GM12878 (cell line): ENCODE results near the gene AQP2. TPM values are rescaled to one million over a fixed set of nuclear protein-coding genes. Genes with fewer than 3 reads are reported as not detected.

Experiments used
- ATAC-seq: fragments of 200-7000 bp; cut with Tn5 transposase; 3 replicates; pipeline ENCODE4 v1.9.1; 2020; ENCODE audit warnings: mild to moderate bottlenecking, moderate library complexity
- BruUV-seq: library from RNA; stranded (reverse); fragments of 400-500 nt; replicated peaks from 2 replicates; lab custom pipeline; 2021; lab: Mats Ljungman, UMichigan
- CTCF ChIA-PET: fragments of 300-600 bp; sonication (Branson Sonifier 250); formaldehyde crosslinking; extraction: SDS; loops from one replicate; lab custom pipeline; 2021; ENCODE audit warnings: inconsistent platforms; lab: Yijun Ruan, JAX
- POLR2A ChIA-PET: fragments of 350-600 bp; formaldehyde crosslinking; extraction: SDS; loops from one replicate; lab custom pipeline; 2021; ENCODE audit warnings: inconsistent platforms; lab: Charles Lee
- RAD21 ChIA-PET: fragments of 300-600 bp; sonication (Branson Sonifier 250); formaldehyde crosslinking; loops from one replicate; lab custom pipeline; 2023; ENCODE audit warnings: antibody characterized with exemption; ENCODE audit not compliant: unreplicated experiment; lab: Charles Lee
- SMC1A ChIA-PET: fragments of 300-600 bp; sonication (Branson Sonifier 250); formaldehyde crosslinking; loops from one replicate; lab custom pipeline; 2023; ENCODE audit not compliant: unreplicated experiment, uncharacterized antibody; lab: Charles Lee
- DNase-seq: peaks from one replicate; pipeline ENCODE4 v3.0.0-alpha.2; 2011; ENCODE audit warnings: low read depth, low spot score
- FAIRE-seq: peaks from 3 replicates; lab custom pipeline; 2011; peaks lifted over from hg19 to GRCh38; lab: Jason Lieb, UNC
- H2AFZ ChIP-seq: 2 replicates; pipeline ENCODE4 v1.6.0; 2011; ENCODE audit warnings: low read depth, low read length, control low read depth; ENCODE audit not compliant: control insufficient read depth
- H3K27ac ChIP-seq: 2 replicates; pipeline ENCODE4 v1.5.1; 2011; ENCODE audit warnings: control low read depth; ENCODE audit not compliant: control insufficient read depth, insufficient read depth
- H3K27me3 ChIP-seq, 2 experiments: replicated peaks in 1 of 2; 2 replicates each; pipeline versions ENCODE4 v1.6.0 to v1.6.1; 2011; ENCODE audit warnings: low read length in 1 of 2; ENCODE audit not compliant: control insufficient read depth in 2 of 2, insufficient read depth in 2 of 2
- H3K36me3 ChIP-seq, 2 experiments: 2 replicates each; pipeline ENCODE4 v1.5.1; 2011; ENCODE audit warnings: low read length in 1 of 2; ENCODE audit not compliant: control insufficient read depth in 2 of 2, insufficient read depth in 2 of 2
- H3K4me1 ChIP-seq: 2 replicates; pipeline ENCODE4 v1.6.1; 2011; ENCODE audit warnings: mild to moderate bottlenecking, low read length, moderate library complexity, mixed read lengths; ENCODE audit not compliant: control insufficient read depth, insufficient read depth
- H3K4me2 ChIP-seq: 2 replicates; pipeline ENCODE4 v1.6.0; 2011; ENCODE audit warnings: control low read depth; ENCODE audit not compliant: control insufficient read depth, insufficient read depth
- H3K4me3 ChIP-seq: fragments of 200-600 bp; sonication (generic); 2 replicates; pipeline ENCODE4 v1.5.1; 2016
- H3K79me2 ChIP-seq: 2 replicates; pipeline ENCODE4 v1.6.0; 2011; ENCODE audit warnings: low read length; ENCODE audit not compliant: control insufficient read depth, insufficient read depth
- H3K9ac ChIP-seq: 2 replicates; pipeline ENCODE4 v1.8.0; 2011; ENCODE audit warnings: low read length, control low read depth, mixed read lengths; ENCODE audit not compliant: control insufficient read depth, insufficient read depth
- H3K9me3 ChIP-seq: replicated peaks from 3 replicates; pipeline ENCODE4 v1.5.1; 2011; ENCODE audit warnings: mild to moderate bottlenecking, low read length; ENCODE audit not compliant: control insufficient read depth, insufficient read depth
- H4K20me1 ChIP-seq: 2 replicates; pipeline ENCODE4 v1.6.0; 2011; ENCODE audit not compliant: control insufficient read depth, insufficient read depth
- BCL11A ChIP-seq: IDR thresholded peaks from 2 replicates; pipeline ENCODE4 v1.6.1; 2011; ENCODE audit warnings: low read depth, low read length
- CREM ChIP-seq: IDR thresholded peaks from 2 replicates; pipeline ENCODE4 v1.6.1; 2014; ENCODE audit warnings: antibody characterized with exemption, low read depth
- IKZF1 ChIP-seq: fragments of 450-650 bp; conservative IDR thresholded peaks from 2 replicates; pipeline ENCODE4 v1.6.1; 2017; ENCODE audit warnings: antibody characterized with exemption, mild to moderate bottlenecking
- JUND ChIP-seq: IDR thresholded peaks from 2 replicates; pipeline ENCODE4 v1.6.1; 2012; ENCODE audit warnings: low read depth, mild to moderate bottlenecking, low read length, improper control_type of control experiment, moderate library complexity
- NR2C2 ChIP-seq: IDR thresholded peaks from 2 replicates; pipeline ENCODE4 v1.6.1; 2011; ENCODE audit warnings: borderline replicate concordance, low read depth; ENCODE audit not compliant: control insufficient read depth, insufficient read length
- WGBS: methylation state at CpG from one replicate; pipeline ENCODE4 v1.1.6; 2016; ENCODE audit warnings: low lambda C conversion rate; ENCODE audit not compliant: insufficient replicate concordance, insufficient coverage; ENCODE audit errors: missing lambda C conversion rate; 5-methylcytosine and 5-hydroxymethylcytosine counted together
- in situ Hi-C: fragments of 300-500 bp; cut with MboI; formaldehyde crosslinking; loops from 9 replicates; pipeline ENCODE4 v1.14.3; 2018; ENCODE audit warnings: mixed read lengths
- intact Hi-C: fragments of 100-400 bp; cut with micrococcal nuclease; formaldehyde crosslinking; loops from one replicate; pipeline ENCODE4 v1.14.2; 2022; ENCODE audit not compliant: unreplicated experiment
- polyA plus RNA-seq, 11 experiments: library from polyadenylated mRNA; depleted of rRNA in 4 of 11; unstranded in 6 of 11; stranded (reverse) in 5 of 11; fragments of >200 nt; fragmentation: Nextera tagmentation in 4 of 11; fragmentation: Illumina TruSeq in 1 of 11; extraction: Ambion mirVana in 4 of 11; extraction: Trizol in 1 of 11; gene quantifications; 1 replicate in 1 of 11; 2 replicates in 10 of 11; pipeline versions ENCODE4 v1.2.1 to v1.2.3, GENCODE V29; 2011 to 2016; ENCODE audit warnings: inconsistent platforms in 2 of 11, missing spikeins in 2 of 11, low read depth in 1 of 11
- total RNA-seq, 4 experiments: library from RNA; depleted of rRNA in 3 of 4; stranded (reverse); fragments of >200 nt in 3 of 4; fragmentation: Illumina TruSeq in 1 of 4; extraction: Trizol in 1 of 4; gene quantifications; 2 replicates each; pipeline versions ENCODE4 v1.2.1 to v1.2.3, GENCODE V29; 2013 to 2021

Gene AQP2
- total and polyA plus RNA-seq, 10 of the 15 experiments (the other 5 are each of a cell fraction or from before 2014, with no cell fraction given) = not detected

GRCh38 chr12:49942512-49942893 lies 8.0 kb upstream of the AQP2 start:
- BruUV-seq = no TSS peak
- ChIA-PET POLR2A (interaction anchor here (0.5 kb wide), 1 partner anchor 722 kb away, joined by 7 read pairs; no protein-coding TSS in a partner anchor), CTCF (interaction anchor here (1.0 to 2.0 kb wide), 4 partner anchors 11 to 75 kb away, joined by 3 to 8 read pairs (median 3); no protein-coding TSS in a partner anchor), SMC1A (no interaction called here), RAD21 (no interaction called here)
- Histone ChIP-seq H3K27ac (no peak overlapping the region), H3K9ac (no peak overlapping the region), H3K27me3 (no peaks in the 10 kb centered on the region), H2AFZ (no peak overlapping the region), H3K79me2 (no peaks in the 10 kb centered on the region), H3K4me3 (no peak overlapping the region), H3K4me1 (no peaks in the 10 kb centered on the region), H4K20me1 (no peaks in the 10 kb centered on the region), H3K36me3 (no peaks in the 10 kb centered on the region), H3K4me2 (no peak overlapping the region), H3K9me3 (no peaks in the 10 kb centered on the region)
- TF ChIP-seq BCL11A = no peak
- no peak for ATAC-seq
- no peak for FAIRE-seq
- intact Hi-C loops = no loop called here
- in situ Hi-C loops = no loop called here
- no peak for DNase-seq
- WGBS = 39% methylated on average over 3 of the region's 3 CpGs

- no TSS peak for BruUV-seq
- TF ChIP-seq NR2C2 (no peak), JUND (no peak), IKZF1 (no peak), CREM (no peak)
- no peaks in the 10 kb centered on the region for H3K4me1 ChIP-seq
- no peak overlapping the region for H3K4me2 ChIP-seq
- H4K20me1 ChIP-seq = no peaks in the 10 kb centered on the region
- no peaks in the 10 kb centered on the region for H3K9me3 ChIP-seq
- no peaks in the 10 kb centered on the region for H3K36me3 ChIP-seq
- ATAC-seq (no peak), DNase-seq (no peak), FAIRE-seq (no peak)
- SMC1A ChIA-PET = no interaction called here
- CTCF ChIA-PET = interaction anchor here (1.0 to 2.0 kb wide), 5 partner anchors 11 to 75 kb away, joined by 3 to 8 read pairs (median 3); no protein-coding TSS in a partner anchor
- no peak overlapping the region for H3K9ac ChIP-seq
- RAD21 ChIA-PET = no interaction called here
- POLR2A ChIA-PET = interaction anchor here (0.5 kb wide), 1 partner anchor 721 kb away, joined by 7 read pairs; no protein-coding TSS in a partner anchor
- WGBS = 36% methylated on average over 14 of the region's 14 CpGs
- H3K27ac ChIP-seq = no peak overlapping the region
- H3K79me2 ChIP-seq = no peaks in the 10 kb centered on the region
- no peak overlapping the region for H2AFZ ChIP-seq
- H3K27me3 ChIP-seq = no peaks in the 10 kb centered on the region; a peak in 1 of 4 replicates
- in situ Hi-C loops (no loop called here), intact Hi-C loops (no loop called here)
- H3K4me3 ChIP-seq = no peak overlapping the region
Measured at GRCh38 chr12:49942921-49943624, 7.5 kb upstream of the AQP2 start.
